Neutrophil (primary cell): Measurements from ENCODE around the gene DHDDS.
A peak's percentile ranks its signal among the peaks of the same experiment; 100 is the strongest.

Experiments
- H3K27ac ChIP-seq: fragments of 200-600 bp; sonication (generic); 2 replicates; pipeline ENCODE4 v1.5.1; 2016; ENCODE audit warnings: mild to moderate bottlenecking, moderate library complexity
- H3K27me3 ChIP-seq: fragments of 200-600 bp; sonication (generic); 2 replicates; pipeline ENCODE4 v1.6.0; 2016; ENCODE audit warnings: mild to moderate bottlenecking
- H3K36me3 ChIP-seq: fragments of 200-600 bp; sonication (generic); 2 replicates; pipeline ENCODE4 v1.5.1; 2017
- H3K4me1 ChIP-seq, 2 experiments: fragments of 200-600 bp in 1 of 2; sonication (generic) in 1 of 2; 1 replicate in 1 of 2; 2 replicates in 1 of 2; pipeline versions ENCODE4 v1.5.1 to v1.6.1; 2013 to 2016; ENCODE audit warnings: low read depth in 1 of 2, low read length in 1 of 2, mild to moderate bottlenecking in 1 of 2, moderate library complexity in 1 of 2; ENCODE audit not compliant: control insufficient read depth in 1 of 2, insufficient read depth in 1 of 2
- H3K4me3 ChIP-seq, 2 experiments: fragments of 200-600 bp in 1 of 2; sonication (generic) in 1 of 2; 1 replicate in 1 of 2; 2 replicates in 1 of 2; pipeline ENCODE4 v1.5.1; 2013 to 2016; ENCODE audit warnings: low read depth in 1 of 2, low read length in 1 of 2, mild to moderate bottlenecking in 1 of 2, moderate library complexity in 1 of 2
- H3K9me3 ChIP-seq: fragments of 200-600 bp; sonication (generic); 2 replicates; pipeline ENCODE4 v1.5.1; 2016
- TF ChIP-seq, protein P1 (sequence below): fragments of 200-600 bp; sonication (generic); IDR thresholded peaks from 2 replicates; pipeline ENCODE4 v1.5.1; 2016; ENCODE audit warnings: antibody characterized with exemption

Gene DHDDS

DNA sequence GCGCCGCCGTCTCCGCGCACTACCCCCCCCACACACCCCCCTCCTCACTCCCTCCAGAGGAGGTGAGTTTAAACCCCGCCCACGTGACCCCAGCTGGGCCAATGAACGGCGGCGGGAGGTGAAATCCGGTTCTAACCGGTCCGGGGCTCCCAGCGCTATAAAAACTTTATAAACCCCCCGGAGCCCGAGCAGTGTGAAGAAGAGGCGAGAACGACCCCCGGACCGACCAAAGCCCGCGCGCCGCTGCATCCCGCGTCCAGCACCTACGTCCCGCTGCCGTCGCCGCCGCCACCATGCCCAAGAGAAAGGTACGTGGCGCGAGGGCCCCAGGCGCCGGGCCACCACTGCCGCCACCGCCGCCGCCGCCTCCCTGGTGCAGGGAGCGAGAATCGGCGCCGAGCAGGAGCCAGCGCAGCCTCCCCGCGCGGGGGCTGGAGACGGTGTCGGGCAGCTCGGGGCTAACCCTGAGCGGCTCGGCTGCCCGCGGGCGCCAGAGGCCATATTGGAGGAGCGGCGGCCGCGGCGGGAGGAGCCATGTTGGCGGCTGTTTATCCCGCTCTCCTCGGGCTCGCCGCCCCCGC lies 40.3 kb downstream of the DHDDS start, which contains the start of gene HMGN2:
Gene HMGN2, plus strand, starts transcription at position 121 of the 581 bp plus-strand sequence. Its CDS starts 173 bp downstream, at position 294.
- H3K9me3 ChIP-seq: no peaks in the 10 kb centered on the region
- H3K27ac ChIP-seq: peak within 1 kb of the TSS; percentile 98
- H3K36me3 ChIP-seq: peaks cover 40% of the 10 kb centered on the region
- no peaks in the 10 kb centered on the region for H3K27me3 ChIP-seq
- H3K4me3 ChIP-seq: peak within 1 kb of the TSS; percentile 94 to 99
- peaks cover 53 to 61% of the 10 kb centered on the region in 2 experiments for H3K4me1 ChIP-seq
- TF ChIP-seq, protein P1, sequence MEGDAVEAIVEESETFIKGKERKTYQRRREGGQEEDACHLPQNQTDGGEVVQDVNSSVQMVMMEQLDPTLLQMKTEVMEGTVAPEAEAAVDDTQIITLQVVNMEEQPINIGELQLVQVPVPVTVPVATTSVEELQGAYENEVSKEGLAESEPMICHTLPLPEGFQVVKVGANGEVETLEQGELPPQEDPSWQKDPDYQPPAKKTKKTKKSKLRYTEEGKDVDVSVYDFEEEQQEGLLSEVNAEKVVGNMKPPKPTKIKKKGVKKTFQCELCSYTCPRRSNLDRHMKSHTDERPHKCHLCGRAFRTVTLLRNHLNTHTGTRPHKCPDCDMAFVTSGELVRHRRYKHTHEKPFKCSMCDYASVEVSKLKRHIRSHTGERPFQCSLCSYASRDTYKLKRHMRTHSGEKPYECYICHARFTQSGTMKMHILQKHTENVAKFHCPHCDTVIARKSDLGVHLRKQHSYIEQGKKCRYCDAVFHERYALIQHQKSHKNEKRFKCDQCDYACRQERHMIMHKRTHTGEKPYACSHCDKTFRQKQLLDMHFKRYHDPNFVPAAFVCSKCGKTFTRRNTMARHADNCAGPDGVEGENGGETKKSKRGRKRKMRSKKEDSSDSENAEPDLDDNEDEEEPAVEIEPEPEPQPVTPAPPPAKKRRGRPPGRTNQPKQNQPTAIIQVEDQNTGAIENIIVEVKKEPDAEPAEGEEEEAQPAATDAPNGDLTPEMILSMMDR: no peak

DNA sequence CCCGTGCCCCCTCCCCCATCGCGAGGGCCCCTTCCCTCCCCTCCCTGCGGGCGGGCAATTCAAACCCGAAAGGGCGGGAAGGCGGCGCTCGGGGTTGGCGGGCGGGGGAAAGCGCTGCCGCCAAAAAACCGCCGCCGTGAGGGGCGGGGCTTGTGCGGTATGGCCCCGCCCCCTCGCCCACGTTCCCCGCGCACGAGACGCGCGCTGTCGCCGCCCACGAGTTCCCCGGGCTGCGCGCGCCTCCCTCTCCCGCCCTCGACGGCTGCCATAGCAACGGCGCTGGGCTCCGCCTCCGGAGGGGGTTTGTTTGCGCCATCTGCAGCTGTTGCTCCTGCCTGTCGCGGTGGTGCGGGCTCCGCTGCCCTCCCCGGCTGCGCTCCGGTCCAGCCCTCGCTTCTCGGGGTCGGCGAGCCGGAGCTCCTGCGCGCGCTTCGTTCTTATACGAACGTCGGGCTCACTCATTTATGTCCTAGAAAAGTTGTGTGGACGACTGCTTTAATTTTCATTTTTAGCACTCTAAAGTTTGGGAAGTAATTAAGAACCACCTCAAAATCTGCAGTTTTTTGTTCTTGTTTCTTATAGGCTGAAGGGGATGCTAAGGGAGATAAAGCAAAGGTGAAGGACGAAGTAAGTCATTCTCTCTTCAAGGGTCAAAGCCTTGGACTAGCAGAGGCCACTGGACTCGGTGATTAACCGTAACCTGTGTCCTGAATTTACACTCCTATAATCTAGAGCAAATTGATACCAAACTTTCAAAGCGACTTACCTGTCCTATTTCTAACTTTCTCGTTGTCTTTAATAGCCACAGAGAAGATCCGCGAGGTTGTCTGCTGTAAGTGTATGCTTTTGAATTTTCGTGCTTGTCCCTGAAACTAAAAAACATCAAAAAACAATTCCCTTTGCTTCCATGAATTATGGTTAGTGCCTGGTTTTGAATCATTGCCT lies 41.1 kb downstream of the DHDDS start:
- TF ChIP-seq, protein P1: no peak
- Histone ChIP-seq H3K9me3 (no peaks in the 10 kb centered on the region), H3K27me3 (no peaks in the 10 kb centered on the region), H3K4me3 (peak overlapping the region; percentile 94 to 99), H3K36me3 (peaks cover 38% of the 10 kb centered on the region), H3K27ac (peak overlapping the region; percentile 98), H3K4me1 (peaks cover 53 to 61% of the 10 kb centered on the region in 2 experiments)

- Histone ChIP-seq H3K9me3 (no peaks in the 10 kb centered on the region), H3K36me3 (peaks cover 50% of the 10 kb centered on the region), H3K4me1 (peaks cover 42 to 45% of the 10 kb centered on the region in 2 experiments), H3K27me3 (no peaks in the 10 kb centered on the region), H3K27ac (peak overlapping the region; percentile 98), H3K4me3 (no peak overlapping the region)
- TF ChIP-seq, protein P1: no peak
These were observed 42.7 kb downstream of the DHDDS start for GRCh38 chr1:26474818-26475217.

DNA sequence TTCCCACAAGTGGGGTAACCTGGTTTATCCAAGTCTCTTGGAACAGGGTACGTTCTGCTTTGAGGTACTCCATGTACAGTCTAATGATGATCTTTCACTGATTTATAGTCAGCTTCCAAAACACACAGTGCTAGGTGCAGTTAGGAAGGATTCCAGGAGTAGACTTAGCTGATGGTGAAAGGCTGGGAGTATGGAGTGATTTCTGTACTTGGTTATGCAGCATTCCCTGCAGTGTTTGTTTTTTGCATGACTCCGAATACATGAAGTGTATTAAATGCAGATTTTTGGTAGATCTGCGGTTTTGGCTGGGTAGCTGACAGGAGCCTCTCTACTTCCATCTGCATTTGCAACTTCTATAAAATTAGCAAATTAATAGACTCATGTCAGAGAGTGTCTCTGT lies 43.9 kb downstream of the DHDDS start:
- Histone ChIP-seq H3K9me3 (no peaks in the 10 kb centered on the region), H3K4me3 (no peak overlapping the region), H3K27ac (peak overlapping the region; percentile 58), H3K4me1 (peaks cover 30 to 34% of the 10 kb centered on the region in 2 experiments), H3K27me3 (no peaks in the 10 kb centered on the region), H3K36me3 (peaks cover 56% of the 10 kb centered on the region)
- TF ChIP-seq, protein P1: no peak

GRCh38 chr1:26476958-26477357 lies 44.8 kb downstream of the DHDDS start:
- Histone ChIP-seq H3K4me1 (peaks cover 21 to 24% of the 10 kb centered on the region in 2 experiments), H3K36me3 (peaks cover 56% of the 10 kb centered on the region), H3K27ac (peak overlapping the region; percentile 58), H3K27me3 (no peaks in the 10 kb centered on the region), H3K9me3 (no peaks in the 10 kb centered on the region), H3K4me3 (no peak overlapping the region)
- TF ChIP-seq, protein P1: no peak
